ENCODE data around the gene NTRK3. TPM values are rescaled to one million over a fixed set of nuclear protein-coding genes. Genes with fewer than 3 reads are reported as not detected.

NTRK3 gene
- total RNA-seq, 1 experiment from 2014 or later, result 6.8 TPM

GRCh38 chr15:88141269-88141889 lies 115.2 kb downstream of the NTRK3 start:
- peak; percentile 23 for DNase-seq (ENCODE audit: low spot score)
- in situ Hi-C loops (cut with HindIII; ENCODE audit: low sequenced_read_pairs), result no loop called here

GRCh38 chr15:88140398-88140797 lies 116.1 kb downstream of the NTRK3 start:
- DNase-seq (ENCODE audit: low spot score), result no peak
- in situ Hi-C loops (cut with HindIII; ENCODE audit: low sequenced_read_pairs), result no loop called here

- in situ Hi-C loops (cut with HindIII; ENCODE audit: low sequenced_read_pairs), result no loop called here
- DNase-seq (ENCODE audit: low spot score), result no peak
Observed at GRCh38 chr15:88139936-88140335, 116.6 kb downstream of the NTRK3 start.

GRCh38 chr15:88133795-88134194 lies 122.7 kb downstream of the NTRK3 start:
- in situ Hi-C loops (cut with HindIII; ENCODE audit: low sequenced_read_pairs), result no loop called here
- no peak for DNase-seq (ENCODE audit: low spot score)

- in situ Hi-C loops (cut with HindIII; ENCODE audit: low sequenced_read_pairs), result no loop called here
- no peak for DNase-seq (ENCODE audit: low spot score)
Observed at GRCh38 chr15:88132499-88132898, 124.0 kb downstream of the NTRK3 start.

GRCh38 chr15:88131937-88132336 lies 124.6 kb downstream of the NTRK3 start:
- no peak for DNase-seq (ENCODE audit: low spot score)
- in situ Hi-C loops (cut with HindIII; ENCODE audit: low sequenced_read_pairs), result no loop called here

- in situ Hi-C loops (cut with HindIII; ENCODE audit: low sequenced_read_pairs), result no loop called here
Observed at GRCh38 chr15:88127432-88127790, 129.1 kb downstream of the NTRK3 start.

GRCh38 chr15:88126695-88127431 lies 129.7 kb downstream of the NTRK3 start:
- no peak for DNase-seq (ENCODE audit: low spot score)
- in situ Hi-C loops (cut with HindIII; ENCODE audit: low sequenced_read_pairs), result no loop called here

More at GRCh38 chr15:88127432-88127790, 129.1 kb downstream of the NTRK3 start:
- peak; percentile 64 for DNase-seq (ENCODE audit: low spot score)

GRCh38 chr15:88125576-88125975 lies 131.0 kb downstream of the NTRK3 start:
- in situ Hi-C loops (cut with HindIII; ENCODE audit: low sequenced_read_pairs), result no loop called here
- no peak for DNase-seq (ENCODE audit: low spot score)

- peak; percentile 55 for DNase-seq (ENCODE audit: low spot score)
- in situ Hi-C loops (cut with HindIII; ENCODE audit: low sequenced_read_pairs), result no loop called here
Observed at GRCh38 chr15:88124199-88124598, 132.3 kb downstream of the NTRK3 start.

GRCh38 chr15:88121968-88122530 lies 134.5 kb downstream of the NTRK3 start:
- no peak for DNase-seq (ENCODE audit: low spot score)
- in situ Hi-C loops (cut with HindIII; ENCODE audit: low sequenced_read_pairs), result no loop called here

- DNase-seq (ENCODE audit: low spot score), result peak; percentile 75
- in situ Hi-C loops (cut with HindIII; ENCODE audit: low sequenced_read_pairs), result no loop called here
Observed at GRCh38 chr15:88120026-88120425, 136.5 kb downstream of the NTRK3 start.

GRCh38 chr15:88118741-88119140 lies 137.8 kb downstream of the NTRK3 start:
- in situ Hi-C loops (cut with HindIII; ENCODE audit: low sequenced_read_pairs), result no loop called here
- peak; percentile 88 for DNase-seq (ENCODE audit: low spot score)

- in situ Hi-C loops (cut with HindIII; ENCODE audit: low sequenced_read_pairs), result no loop called here
- peak; percentile 24 for DNase-seq (ENCODE audit: low spot score)
Observed at GRCh38 chr15:88118035-88118434, 138.5 kb downstream of the NTRK3 start.

GRCh38 chr15:88115486-88116152 lies 140.9 kb downstream of the NTRK3 start:
- peak; percentile 47 for DNase-seq (ENCODE audit: low spot score)
- in situ Hi-C loops (cut with HindIII; ENCODE audit: low sequenced_read_pairs), result no loop called here

GRCh38 chr15:88113613-88114308 lies 142.8 kb downstream of the NTRK3 start:
- DNase-seq (ENCODE audit: low spot score), result no peak

GRCh38 chr15:88108991-88109390 lies 147.5 kb downstream of the NTRK3 start:
- in situ Hi-C loops (cut with HindIII; ENCODE audit: low sequenced_read_pairs), result no loop called here
- DNase-seq (ENCODE audit: low spot score), result peak; percentile 78

More at GRCh38 chr15:88113613-88114308, 142.8 kb downstream of the NTRK3 start:
- in situ Hi-C loops (cut with HindIII; ENCODE audit: low sequenced_read_pairs), result no loop called here

- in situ Hi-C loops (cut with HindIII; ENCODE audit: low sequenced_read_pairs), result no loop called here
- no peak for DNase-seq (ENCODE audit: low spot score)
Observed at GRCh38 chr15:88108477-88108876, 148.1 kb downstream of the NTRK3 start.

GRCh38 chr15:88106074-88106473 lies 150.5 kb downstream of the NTRK3 start:
- DNase-seq (ENCODE audit: low spot score), result no peak
- in situ Hi-C loops (cut with HindIII; ENCODE audit: low sequenced_read_pairs), result no loop called here

Measured in G401 (cell line).